Transverse colon (tissue), 3 donors: Measurements from ENCODE around the gene GGN.

Source experiments
- CTCF ChIP-seq, 5 experiments: fragments of 200-600 bp in 3 of 5; fragments of 450-650 bp in 2 of 5; sonication (generic) in 3 of 5; IDR thresholded peaks; 1 replicate in 2 of 5; 2 replicates in 3 of 5; pipeline ENCODE4 v1.5.1; 2016 to 2017; ENCODE audit warnings: antibody characterized with exemption in 5 of 5, inconsistent platforms in 3 of 5, mild to moderate bottlenecking in 2 of 5, moderate library complexity in 1 of 5
- EP300 ChIP-seq: sonication (generic); formaldehyde crosslinking; IDR thresholded peaks from one replicate; pipeline ENCODE4 v1.6.1; 2017; ENCODE audit warnings: antibody characterized with exemption, low read depth
- POLR2A ChIP-seq: fragments of 450-650 bp; IDR thresholded peaks from one replicate; pipeline ENCODE4 v1.6.1; 2016; ENCODE audit warnings: antibody characterized with exemption, mild to moderate bottlenecking, moderate library complexity

GRCh38 chr19:38383743-38384142, 4.1 kb downstream of the GGN start:
- TF ChIP-seq EP300, result no peak
- no peak for TF ChIP-seq POLR2A
- TF ChIP-seq CTCF (IDR thresholded peaks at IDR 0.05), result no peak
